ENCODE data around the gene DYNC2H1.

GRCh38 chr11:103453915-103454709 lies 344.9 kb downstream of the DYNC2H1 start:
- TF ChIP-seq CTCF (IDR thresholded peaks at IDR 0.05; ENCODE audit: insufficient read depth, low read depth, low read length): no peak
- no peak for TF ChIP-seq EZH2 (IDR thresholded peaks at IDR 0.05; ENCODE audit: insufficient read depth, low read length)
